Measurements from ENCODE around the gene DIDO1.

The DIDO1 gene

DNA sequence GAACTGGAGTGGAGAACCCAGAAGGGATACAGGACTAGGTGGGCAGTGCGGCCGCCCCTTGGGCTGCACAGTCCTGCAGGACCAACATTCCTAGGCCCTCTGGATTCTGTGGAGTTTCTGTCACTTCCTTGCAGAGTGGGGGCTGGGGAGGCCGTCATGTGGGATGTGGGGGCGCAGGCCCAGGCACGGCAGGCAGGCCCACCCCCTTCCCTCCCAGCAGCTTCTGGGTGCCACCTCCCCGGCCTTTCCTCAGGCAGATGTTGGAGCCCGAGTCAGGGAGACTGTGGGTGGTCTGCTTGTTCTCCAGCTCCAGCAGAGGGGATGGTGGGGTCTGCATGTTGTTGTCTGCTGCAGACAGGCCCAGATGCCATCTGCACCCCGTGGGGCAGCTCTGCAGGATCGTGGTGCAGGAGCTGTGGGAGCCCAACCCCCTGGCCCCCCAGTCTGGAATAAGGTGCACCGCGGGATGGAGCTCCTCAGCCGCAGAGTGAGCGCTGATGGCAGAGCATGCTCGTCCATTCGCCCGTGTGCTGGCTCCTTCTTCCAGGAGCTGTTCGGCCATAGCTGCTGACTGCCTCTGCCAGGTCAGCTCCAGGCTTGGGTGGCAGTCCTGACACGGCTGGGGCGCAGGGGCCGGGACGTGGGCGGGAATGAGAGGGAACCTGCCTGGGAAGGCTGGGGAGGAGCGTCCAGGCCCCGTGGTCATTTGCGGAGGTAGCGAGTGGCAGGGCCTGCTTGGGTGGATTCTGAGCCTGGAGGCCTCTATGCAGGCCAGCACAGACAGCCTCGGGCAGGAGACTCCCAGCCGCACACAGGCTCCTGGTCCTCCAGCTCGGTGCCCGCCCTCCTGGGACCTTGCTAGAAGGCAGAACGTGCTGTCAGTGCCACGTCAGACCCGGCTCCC lies 44.3 kb upstream of the DIDO1 start:
- TF ChIP-seq, protein P1, sequence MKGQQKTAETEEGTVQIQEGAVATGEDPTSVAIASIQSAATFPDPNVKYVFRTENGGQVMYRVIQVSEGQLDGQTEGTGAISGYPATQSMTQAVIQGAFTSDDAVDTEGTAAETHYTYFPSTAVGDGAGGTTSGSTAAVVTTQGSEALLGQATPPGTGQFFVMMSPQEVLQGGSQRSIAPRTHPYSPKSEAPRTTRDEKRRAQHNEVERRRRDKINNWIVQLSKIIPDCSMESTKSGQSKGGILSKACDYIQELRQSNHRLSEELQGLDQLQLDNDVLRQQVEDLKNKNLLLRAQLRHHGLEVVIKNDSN (IDR thresholded peaks at IDR 0.05) = no peak

DNA sequence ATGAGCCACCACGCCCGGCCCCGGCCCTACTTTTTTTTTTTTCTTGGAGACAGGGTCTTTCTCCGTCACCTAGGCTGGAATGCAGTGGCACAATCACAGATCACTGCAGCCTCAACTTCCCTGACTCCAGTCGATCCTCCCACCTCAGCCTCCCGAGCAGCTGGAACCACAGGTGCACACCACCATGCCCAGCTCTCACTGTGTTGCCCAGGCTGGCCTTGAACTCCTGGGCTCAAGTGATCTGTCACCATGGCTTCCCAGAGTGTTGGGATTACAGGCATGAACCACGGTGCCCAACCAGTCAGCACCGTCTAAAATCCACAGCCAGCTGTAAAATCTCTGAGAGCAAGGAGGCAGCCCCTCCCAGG lies 43.6 kb upstream of the DIDO1 start:
- TF ChIP-seq NFIC (IDR thresholded peaks at IDR 0.05) (no peak), EP300 (IDR thresholded peaks at IDR 0.05; ENCODE audit: borderline replicate concordance) (no peak)

DNA sequence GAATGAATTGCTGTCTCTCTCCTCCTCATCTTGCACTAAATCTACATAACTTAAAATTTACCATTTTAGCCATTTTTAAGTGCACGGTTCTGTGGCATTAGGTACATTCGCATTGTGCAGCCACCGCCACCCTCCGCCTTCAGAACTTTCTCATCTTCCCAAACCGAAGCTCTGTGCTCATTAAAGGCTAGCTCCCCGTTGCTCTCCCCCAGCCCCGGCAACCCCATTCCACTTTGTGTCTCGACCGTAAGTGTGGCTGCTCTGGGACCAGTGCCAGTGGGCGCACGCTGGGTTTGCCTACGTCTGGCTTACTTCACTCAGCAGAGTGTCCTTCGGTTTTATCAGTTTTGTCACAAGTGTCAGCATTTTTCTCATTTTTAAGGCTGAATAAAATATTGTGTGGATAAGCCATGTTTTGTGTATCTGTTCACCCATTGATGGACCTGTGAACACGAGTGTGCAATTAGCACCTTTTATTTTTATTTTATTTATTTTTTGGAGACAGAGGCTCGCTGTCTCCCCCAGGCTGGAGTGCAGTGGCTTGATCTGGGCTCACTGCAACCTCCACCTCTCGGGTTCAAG lies 43.0 kb upstream of the DIDO1 start:
- TF ChIP-seq CEBPB (IDR thresholded peaks at IDR 0.05) (no peak), YY1 (IDR thresholded peaks at IDR 0.05; ENCODE audit: low read depth) (no peak), TEAD4 (IDR thresholded peaks at IDR 0.05) (no peak), NFIC (IDR thresholded peaks at IDR 0.05) (no peak), EP300 (IDR thresholded peaks at IDR 0.05; ENCODE audit: borderline replicate concordance) (no peak)
- TF ChIP-seq, protein P2, sequence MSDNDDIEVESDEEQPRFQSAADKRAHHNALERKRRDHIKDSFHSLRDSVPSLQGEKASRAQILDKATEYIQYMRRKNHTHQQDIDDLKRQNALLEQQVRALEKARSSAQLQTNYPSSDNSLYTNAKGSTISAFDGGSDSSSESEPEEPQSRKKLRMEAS (IDR thresholded peaks at IDR 0.05) = no peak
- TF ChIP-seq, protein P3, sequence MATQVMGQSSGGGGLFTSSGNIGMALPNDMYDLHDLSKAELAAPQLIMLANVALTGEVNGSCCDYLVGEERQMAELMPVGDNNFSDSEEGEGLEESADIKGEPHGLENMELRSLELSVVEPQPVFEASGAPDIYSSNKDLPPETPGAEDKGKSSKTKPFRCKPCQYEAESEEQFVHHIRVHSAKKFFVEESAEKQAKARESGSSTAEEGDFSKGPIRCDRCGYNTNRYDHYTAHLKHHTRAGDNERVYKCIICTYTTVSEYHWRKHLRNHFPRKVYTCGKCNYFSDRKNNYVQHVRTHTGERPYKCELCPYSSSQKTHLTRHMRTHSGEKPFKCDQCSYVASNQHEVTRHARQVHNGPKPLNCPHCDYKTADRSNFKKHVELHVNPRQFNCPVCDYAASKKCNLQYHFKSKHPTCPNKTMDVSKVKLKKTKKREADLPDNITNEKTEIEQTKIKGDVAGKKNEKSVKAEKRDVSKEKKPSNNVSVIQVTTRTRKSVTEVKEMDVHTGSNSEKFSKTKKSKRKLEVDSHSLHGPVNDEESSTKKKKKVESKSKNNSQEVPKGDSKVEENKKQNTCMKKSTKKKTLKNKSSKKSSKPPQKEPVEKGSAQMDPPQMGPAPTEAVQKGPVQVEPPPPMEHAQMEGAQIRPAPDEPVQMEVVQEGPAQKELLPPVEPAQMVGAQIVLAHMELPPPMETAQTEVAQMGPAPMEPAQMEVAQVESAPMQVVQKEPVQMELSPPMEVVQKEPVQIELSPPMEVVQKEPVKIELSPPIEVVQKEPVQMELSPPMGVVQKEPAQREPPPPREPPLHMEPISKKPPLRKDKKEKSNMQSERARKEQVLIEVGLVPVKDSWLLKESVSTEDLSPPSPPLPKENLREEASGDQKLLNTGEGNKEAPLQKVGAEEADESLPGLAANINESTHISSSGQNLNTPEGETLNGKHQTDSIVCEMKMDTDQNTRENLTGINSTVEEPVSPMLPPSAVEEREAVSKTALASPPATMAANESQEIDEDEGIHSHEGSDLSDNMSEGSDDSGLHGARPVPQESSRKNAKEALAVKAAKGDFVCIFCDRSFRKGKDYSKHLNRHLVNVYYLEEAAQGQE (IDR thresholded peaks at IDR 0.05; ENCODE audit: low read depth) = no peak
- TF ChIP-seq, protein P1 (IDR thresholded peaks at IDR 0.05) = no peak

DNA sequence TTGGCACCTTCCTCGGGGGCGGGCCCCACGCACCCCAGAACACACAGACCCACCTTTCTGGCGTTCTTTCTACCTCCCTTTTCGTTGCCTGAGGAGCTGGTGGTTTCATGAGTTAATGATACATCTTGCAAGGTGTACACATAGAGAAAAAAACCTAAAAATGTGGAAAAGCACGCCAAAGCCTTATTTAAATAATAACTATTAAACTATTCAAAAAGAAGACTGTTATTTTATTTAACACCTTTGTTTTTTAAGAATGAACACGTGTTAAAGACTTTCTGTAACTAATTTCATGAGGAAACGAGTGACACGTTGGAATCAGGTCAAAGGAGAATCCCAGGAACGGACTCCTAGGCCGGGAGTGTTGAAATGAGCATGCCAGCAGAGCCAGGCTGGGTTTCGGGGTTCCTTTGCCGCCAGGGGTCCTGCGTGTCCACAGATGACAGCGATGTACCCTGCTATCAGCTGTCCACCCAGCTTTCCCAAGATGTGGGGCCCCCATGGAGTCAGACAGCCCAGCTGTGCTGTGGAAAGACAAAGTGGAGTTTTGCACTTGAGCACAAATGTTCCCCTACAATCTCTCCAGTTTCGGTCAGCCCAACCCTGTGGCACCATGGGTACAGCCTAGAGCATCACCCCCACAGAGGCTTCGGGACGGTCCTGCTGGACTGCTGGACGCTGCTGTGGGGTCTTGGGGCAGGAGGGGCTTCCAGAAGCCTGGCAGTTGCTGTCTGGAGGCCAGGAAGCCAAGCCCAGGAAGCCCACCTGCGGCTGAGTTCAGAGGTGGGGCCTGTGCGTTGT lies 42.3 kb upstream of the DIDO1 start:
- TF ChIP-seq, protein P2 (IDR thresholded peaks at IDR 0.05) = no peak
- no peak for TF ChIP-seq CEBPB (IDR thresholded peaks at IDR 0.05)
- no peak for TF ChIP-seq YY1 (IDR thresholded peaks at IDR 0.05; ENCODE audit: low read depth)
- TF ChIP-seq TEAD4 (IDR thresholded peaks at IDR 0.05) = no peak
- TF ChIP-seq, protein P1 (IDR thresholded peaks at IDR 0.05) = no peak

DNA sequence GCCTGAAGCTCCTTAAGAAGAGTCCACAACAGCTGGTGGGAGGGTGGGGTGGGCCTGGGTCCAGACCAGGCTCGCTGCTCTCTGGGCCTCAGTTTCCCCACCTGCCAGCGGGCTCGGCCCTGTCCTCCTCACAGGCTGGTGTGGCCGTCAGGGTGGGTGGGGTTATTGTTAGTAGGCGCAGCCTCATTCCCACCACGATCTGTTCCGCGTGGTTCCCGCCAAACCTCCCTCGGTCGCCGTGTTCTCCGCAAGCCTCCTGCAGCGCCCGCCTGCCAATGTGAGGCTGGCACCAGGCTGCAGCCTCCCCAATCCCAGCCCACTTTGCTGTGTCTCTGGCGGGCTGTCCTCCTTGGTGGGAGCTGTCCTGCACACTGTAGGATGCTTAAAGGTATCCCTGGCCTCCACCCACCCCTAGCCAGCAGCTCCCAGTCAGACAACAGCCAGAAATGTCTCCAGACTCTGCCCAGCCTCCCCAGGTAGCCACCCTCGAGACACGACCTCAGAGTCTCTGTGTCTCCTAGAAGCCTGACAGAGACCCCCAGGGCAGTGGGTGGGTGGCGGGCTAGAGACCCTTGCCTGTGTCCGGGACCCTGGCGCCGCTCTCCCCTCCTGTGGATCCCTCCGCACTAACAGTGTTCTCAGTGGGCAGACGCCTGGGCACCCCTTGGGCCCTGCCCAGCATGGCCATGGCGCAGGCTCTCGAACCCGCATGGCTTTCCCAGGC lies 41.5 kb upstream of the DIDO1 start:
- TF ChIP-seq ZBTB7A (IDR thresholded peaks at IDR 0.05; ENCODE audit: low read depth) (no peak), YY1 (IDR thresholded peaks at IDR 0.05; ENCODE audit: low read depth) (no peak), CREB1 (IDR thresholded peaks at IDR 0.05; ENCODE audit: low read depth) (no peak)
- TF ChIP-seq, protein P3 (IDR thresholded peaks at IDR 0.05; ENCODE audit: low read depth) = no peak

DNA sequence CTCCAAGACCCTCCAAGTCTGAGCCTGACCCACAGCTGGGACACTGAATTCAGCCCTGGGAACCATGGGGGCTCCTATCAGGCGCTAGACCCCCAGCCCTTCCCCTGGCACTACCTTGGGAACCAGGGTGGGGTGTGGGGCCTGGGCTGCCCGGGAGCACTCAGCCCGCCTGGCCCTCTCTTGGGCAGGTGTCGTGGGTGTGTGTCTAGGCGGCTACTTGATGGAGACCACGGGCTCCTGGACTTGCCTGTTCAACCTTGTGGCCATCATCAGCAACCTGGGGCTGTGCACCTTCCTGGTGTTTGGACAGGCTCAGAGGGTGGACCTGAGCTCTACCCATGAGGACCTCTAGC lies 40.8 kb upstream of the DIDO1 start:
- TF ChIP-seq TEAD4 (IDR thresholded peaks at IDR 0.05) (no peak), NFIC (IDR thresholded peaks at IDR 0.05) (no peak), CEBPB (IDR thresholded peaks at IDR 0.05) (no peak)
- TF ChIP-seq, protein P3 (IDR thresholded peaks at IDR 0.05; ENCODE audit: low read depth) = no peak
- TF ChIP-seq, protein P2 (IDR thresholded peaks at IDR 0.05) = no peak

All from Ishikawa (cell line).